HepG2 (cell line): ENCODE data around the gene SMTNL1. TPM values are rescaled to one million over a fixed set of nuclear protein-coding genes. Genes with fewer than 3 reads are reported as not detected.

Experiments
- PATZ1 ChIP-seq: sonication (generic); formaldehyde crosslinking; IDR thresholded peaks from 2 replicates; pipeline ENCODE4 v1.4.0; 2020; ENCODE audit warnings: missing genetic modification reagents
- TBP ChIP-seq: sonication (generic); formaldehyde crosslinking; IDR thresholded peaks from 2 replicates; pipeline ENCODE4 v1.5.0; 2020; ENCODE audit warnings: missing genetic modification reagents
- ZBTB20 ChIP-seq: sonication (generic); formaldehyde crosslinking; IDR thresholded peaks from 2 replicates; pipeline ENCODE4 v1.8.1; 2023; ENCODE audit warnings: missing genetic modification reagents, low read depth, mild to moderate bottlenecking, borderline replicate concordance
- ZNF33A ChIP-seq: sonication (generic); formaldehyde crosslinking; IDR thresholded peaks from 2 replicates; pipeline ENCODE4 v1.5.1; 2020; ENCODE audit warnings: missing genetic modification reagents, mild to moderate bottlenecking, moderate library complexity, borderline replicate concordance
- ZNF432 ChIP-seq: sonication (generic); formaldehyde crosslinking; IDR thresholded peaks from 2 replicates; pipeline ENCODE4 v1.5.0; 2020; ENCODE audit warnings: missing genetic modification reagents, mild to moderate bottlenecking, borderline replicate concordance
- polyA plus RNA-seq, 8 experiments: library from polyadenylated mRNA; depleted of rRNA in 3 of 8; stranded (reverse) in 7 of 8; unstranded in 1 of 8; fragments of >200 nt; fragmentation: Illumina TruSeq in 4 of 8; extraction: Trizol in 4 of 8; gene quantifications; 2 replicates each; pipeline versions ENCODE4 v1.2.1 to v1.2.3, GENCODE V29; 2011 to 2016; ENCODE audit warnings: low read depth in 4 of 8, missing spikeins in 1 of 8, mixed read lengths in 1 of 8; ENCODE audit not compliant: insufficient read depth in 1 of 8
- total RNA-seq, 5 experiments: library from RNA; depleted of rRNA; stranded (reverse); fragments of >200 nt; fragmentation: Illumina TruSeq; extraction: Trizol; gene quantifications; 2 replicates each; pipeline ENCODE4 v1.2.3, GENCODE V29; 2016; ENCODE audit warnings: low read depth in 1 of 5
- TF ChIP-seq, protein P1 (sequence below): sonication (generic); formaldehyde crosslinking; IDR thresholded peaks from 2 replicates; pipeline ENCODE4 v1.8.0; 2022; ENCODE audit warnings: missing genetic modification reagents, mild to moderate bottlenecking, borderline replicate concordance
- TF ChIP-seq, protein P2 (sequence below): sonication (generic); IDR thresholded peaks from 2 replicates; pipeline ENCODE4 v1.6.1; 2016; ENCODE audit warnings: low read depth, borderline replicate concordance
- TF ChIP-seq, protein P3 (sequence below): sonication (generic); formaldehyde crosslinking; IDR thresholded peaks from 2 replicates; pipeline ENCODE4 v1.4.0; 2020; ENCODE audit warnings: mild to moderate bottlenecking, missing genetic modification reagents, borderline replicate concordance

SMTNL1 gene
- total and polyA plus RNA-seq, 2 of the 13 experiments (the other 11 are each of a cell fraction or from before 2014, with no cell fraction given) = 0.04 TPM; not detected in 1

DNA sequence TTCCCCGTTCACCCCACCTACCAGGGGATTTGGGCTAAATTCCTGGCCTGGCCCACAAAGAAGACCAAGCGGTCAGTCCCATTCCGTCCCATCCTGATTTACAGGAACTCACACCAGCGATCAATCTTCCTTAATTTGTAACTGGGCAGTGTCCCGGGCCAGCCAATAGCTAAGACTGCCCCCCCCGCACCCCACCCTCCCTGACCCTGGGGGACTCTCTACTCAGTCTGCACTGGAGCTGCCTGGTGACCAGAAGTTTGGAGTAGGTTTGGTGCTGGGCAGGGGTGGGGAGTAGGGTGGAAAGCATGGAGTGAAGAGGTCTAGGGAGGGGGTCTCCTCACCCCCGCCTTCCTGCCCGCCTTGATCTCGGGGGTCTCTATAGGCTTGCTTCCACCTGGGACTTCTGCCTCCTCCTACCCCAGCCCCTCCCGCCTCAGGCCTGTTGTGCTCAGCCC lies 60.1 kb downstream of the SMTNL1 start, which contains the start of gene SERPING1 (continued):
- TF ChIP-seq, protein P1, sequence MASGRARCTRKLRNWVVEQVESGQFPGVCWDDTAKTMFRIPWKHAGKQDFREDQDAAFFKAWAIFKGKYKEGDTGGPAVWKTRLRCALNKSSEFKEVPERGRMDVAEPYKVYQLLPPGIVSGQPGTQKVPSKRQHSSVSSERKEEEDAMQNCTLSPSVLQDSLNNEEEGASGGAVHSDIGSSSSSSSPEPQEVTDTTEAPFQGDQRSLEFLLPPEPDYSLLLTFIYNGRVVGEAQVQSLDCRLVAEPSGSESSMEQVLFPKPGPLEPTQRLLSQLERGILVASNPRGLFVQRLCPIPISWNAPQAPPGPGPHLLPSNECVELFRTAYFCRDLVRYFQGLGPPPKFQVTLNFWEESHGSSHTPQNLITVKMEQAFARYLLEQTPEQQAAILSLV = no peak
- no peak for TF ChIP-seq ZNF432
- peak; percentile 87 for TF ChIP-seq PATZ1
- TF ChIP-seq, protein P2, sequence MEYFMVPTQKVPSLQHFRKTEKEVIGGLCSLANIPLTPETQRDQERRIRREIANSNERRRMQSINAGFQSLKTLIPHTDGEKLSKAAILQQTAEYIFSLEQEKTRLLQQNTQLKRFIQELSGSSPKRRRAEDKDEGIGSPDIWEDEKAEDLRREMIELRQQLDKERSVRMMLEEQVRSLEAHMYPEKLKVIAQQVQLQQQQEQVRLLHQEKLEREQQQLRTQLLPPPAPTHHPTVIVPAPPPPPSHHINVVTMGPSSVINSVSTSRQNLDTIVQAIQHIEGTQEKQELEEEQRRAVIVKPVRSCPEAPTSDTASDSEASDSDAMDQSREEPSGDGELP = no peak
- TF ChIP-seq, protein P3, sequence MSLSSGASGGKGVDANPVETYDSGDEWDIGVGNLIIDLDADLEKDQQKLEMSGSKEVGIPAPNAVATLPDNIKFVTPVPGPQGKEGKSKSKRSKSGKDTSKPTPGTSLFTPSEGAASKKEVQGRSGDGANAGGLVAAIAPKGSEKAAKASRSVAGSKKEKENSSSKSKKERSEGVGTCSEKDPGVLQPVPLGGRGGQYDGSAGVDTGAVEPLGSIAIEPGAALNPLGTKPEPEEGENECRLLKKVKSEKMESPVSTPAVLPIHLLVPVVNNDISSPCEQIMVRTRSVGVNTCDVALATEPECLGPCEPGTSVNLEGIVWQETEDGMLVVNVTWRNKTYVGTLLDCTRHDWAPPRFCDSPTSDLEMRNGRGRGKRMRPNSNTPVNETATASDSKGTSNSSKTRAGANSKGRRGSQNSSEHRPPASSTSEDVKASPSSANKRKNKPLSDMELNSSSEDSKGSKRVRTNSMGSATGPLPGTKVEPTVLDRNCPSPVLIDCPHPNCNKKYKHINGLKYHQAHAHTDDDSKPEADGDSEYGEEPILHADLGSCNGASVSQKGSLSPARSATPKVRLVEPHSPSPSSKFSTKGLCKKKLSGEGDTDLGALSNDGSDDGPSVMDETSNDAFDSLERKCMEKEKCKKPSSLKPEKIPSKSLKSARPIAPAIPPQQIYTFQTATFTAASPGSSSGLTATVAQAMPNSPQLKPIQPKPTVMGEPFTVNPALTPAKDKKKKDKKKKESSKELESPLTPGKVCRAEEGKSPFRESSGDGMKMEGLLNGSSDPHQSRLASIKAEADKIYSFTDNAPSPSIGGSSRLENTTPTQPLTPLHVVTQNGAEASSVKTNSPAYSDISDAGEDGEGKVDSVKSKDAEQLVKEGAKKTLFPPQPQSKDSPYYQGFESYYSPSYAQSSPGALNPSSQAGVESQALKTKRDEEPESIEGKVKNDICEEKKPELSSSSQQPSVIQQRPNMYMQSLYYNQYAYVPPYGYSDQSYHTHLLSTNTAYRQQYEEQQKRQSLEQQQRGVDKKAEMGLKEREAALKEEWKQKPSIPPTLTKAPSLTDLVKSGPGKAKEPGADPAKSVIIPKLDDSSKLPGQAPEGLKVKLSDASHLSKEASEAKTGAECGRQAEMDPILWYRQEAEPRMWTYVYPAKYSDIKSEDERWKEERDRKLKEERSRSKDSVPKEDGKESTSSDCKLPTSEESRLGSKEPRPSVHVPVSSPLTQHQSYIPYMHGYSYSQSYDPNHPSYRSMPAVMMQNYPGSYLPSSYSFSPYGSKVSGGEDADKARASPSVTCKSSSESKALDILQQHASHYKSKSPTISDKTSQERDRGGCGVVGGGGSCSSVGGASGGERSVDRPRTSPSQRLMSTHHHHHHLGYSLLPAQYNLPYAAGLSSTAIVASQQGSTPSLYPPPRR (CRISPR knock-in tag) = no peak
- TF ChIP-seq ZNF33A (CRISPR knock-in tag) = no peak
- no peak for TF ChIP-seq TBP (CRISPR knock-in tag)
- TF ChIP-seq ZBTB20 (CRISPR knock-in tag) = no peak
